GM12878 (cell line): ENCODE measurements around the gene HNRNPA2B1. TPM values are rescaled to one million over a fixed set of nuclear protein-coding genes. Genes with fewer than 3 reads are reported as not detected.

Source experiments
- ATAC-seq: fragments of 200-7000 bp; cut with Tn5 transposase; 3 replicates; pipeline ENCODE4 v1.9.1; 2020; ENCODE audit warnings: mild to moderate bottlenecking, moderate library complexity
- BruUV-seq: library from RNA; stranded (reverse); fragments of 400-500 nt; replicated peaks from 2 replicates; lab custom pipeline; 2021; lab: Mats Ljungman, UMichigan
- CTCF ChIA-PET: fragments of 300-600 bp; sonication (Branson Sonifier 250); formaldehyde crosslinking; extraction: SDS; loops from one replicate; lab custom pipeline; 2021; ENCODE audit warnings: inconsistent platforms; lab: Yijun Ruan, JAX
- POLR2A ChIA-PET: fragments of 350-600 bp; formaldehyde crosslinking; extraction: SDS; loops from one replicate; lab custom pipeline; 2021; ENCODE audit warnings: inconsistent platforms; lab: Charles Lee
- RAD21 ChIA-PET: fragments of 300-600 bp; sonication (Branson Sonifier 250); formaldehyde crosslinking; loops from one replicate; lab custom pipeline; 2023; ENCODE audit warnings: antibody characterized with exemption; ENCODE audit not compliant: unreplicated experiment; lab: Charles Lee
- SMC1A ChIA-PET: fragments of 300-600 bp; sonication (Branson Sonifier 250); formaldehyde crosslinking; loops from one replicate; lab custom pipeline; 2023; ENCODE audit not compliant: unreplicated experiment, uncharacterized antibody; lab: Charles Lee
- DNase-seq: peaks from one replicate; pipeline ENCODE4 v3.0.0-alpha.2; 2011; ENCODE audit warnings: low read depth, low spot score
- FAIRE-seq: peaks from 3 replicates; lab custom pipeline; 2011; peaks lifted over from hg19 to GRCh38; lab: Jason Lieb, UNC
- H2AFZ ChIP-seq: 2 replicates; pipeline ENCODE4 v1.6.0; 2011; ENCODE audit warnings: low read depth, low read length, control low read depth; ENCODE audit not compliant: control insufficient read depth
- H3K27ac ChIP-seq: 2 replicates; pipeline ENCODE4 v1.5.1; 2011; ENCODE audit warnings: control low read depth; ENCODE audit not compliant: control insufficient read depth, insufficient read depth
- H3K27me3 ChIP-seq, 2 experiments: replicated peaks in 1 of 2; 2 replicates each; pipeline versions ENCODE4 v1.6.0 to v1.6.1; 2011; ENCODE audit warnings: low read length in 1 of 2; ENCODE audit not compliant: control insufficient read depth in 2 of 2, insufficient read depth in 2 of 2
- H3K36me3 ChIP-seq, 2 experiments: 2 replicates each; pipeline ENCODE4 v1.5.1; 2011; ENCODE audit warnings: low read length in 1 of 2; ENCODE audit not compliant: control insufficient read depth in 2 of 2, insufficient read depth in 2 of 2
- H3K4me1 ChIP-seq: 2 replicates; pipeline ENCODE4 v1.6.1; 2011; ENCODE audit warnings: mild to moderate bottlenecking, low read length, moderate library complexity, mixed read lengths; ENCODE audit not compliant: control insufficient read depth, insufficient read depth
- H3K4me2 ChIP-seq: 2 replicates; pipeline ENCODE4 v1.6.0; 2011; ENCODE audit warnings: control low read depth; ENCODE audit not compliant: control insufficient read depth, insufficient read depth
- H3K4me3 ChIP-seq: fragments of 200-600 bp; sonication (generic); 2 replicates; pipeline ENCODE4 v1.5.1; 2016
- H3K79me2 ChIP-seq: 2 replicates; pipeline ENCODE4 v1.6.0; 2011; ENCODE audit warnings: low read length; ENCODE audit not compliant: control insufficient read depth, insufficient read depth
- H3K9ac ChIP-seq: 2 replicates; pipeline ENCODE4 v1.8.0; 2011; ENCODE audit warnings: low read length, control low read depth, mixed read lengths; ENCODE audit not compliant: control insufficient read depth, insufficient read depth
- H3K9me3 ChIP-seq: replicated peaks from 3 replicates; pipeline ENCODE4 v1.5.1; 2011; ENCODE audit warnings: mild to moderate bottlenecking, low read length; ENCODE audit not compliant: control insufficient read depth, insufficient read depth
- H4K20me1 ChIP-seq: 2 replicates; pipeline ENCODE4 v1.6.0; 2011; ENCODE audit not compliant: control insufficient read depth, insufficient read depth
- BMI1 ChIP-seq: fragments of 450-650 bp; IDR thresholded peaks from 2 replicates; pipeline ENCODE4 v1.6.1; 2016; ENCODE audit warnings: mild to moderate bottlenecking, moderate library complexity, borderline replicate concordance
- CBX3 ChIP-seq: fragments of 200-600 bp; sonication (generic); IDR thresholded peaks from 2 replicates; pipeline ENCODE4 v1.6.1; 2016; ENCODE audit warnings: low read depth, borderline replicate concordance
- CREB1 ChIP-seq: IDR thresholded peaks from 2 replicates; pipeline ENCODE4 v1.6.1; 2012; ENCODE audit warnings: low read depth, mild to moderate bottlenecking, inconsistent platforms
- MXI1 ChIP-seq: fragments of 150-350 bp; IDR thresholded peaks from 2 replicates; pipeline ENCODE4 v1.6.1; 2011; ENCODE audit warnings: low read depth, mild to moderate bottlenecking, inconsistent platforms, low read length, improper control_type of control experiment
- NFIC ChIP-seq: IDR thresholded peaks from 2 replicates; pipeline ENCODE4 v1.6.1; 2012; ENCODE audit warnings: low read depth, mild to moderate bottlenecking, inconsistent platforms, low read length, moderate library complexity
- SIX5 ChIP-seq: IDR thresholded peaks from 2 replicates; pipeline ENCODE4 v1.6.1; 2011; ENCODE audit warnings: mild to moderate bottlenecking, low read depth, low read length, moderate library complexity; ENCODE audit not compliant: severe bottlenecking
- TCF12 ChIP-seq: IDR thresholded peaks from 2 replicates; pipeline ENCODE4 v1.6.1; 2011; ENCODE audit warnings: low read depth, mild to moderate bottlenecking, low read length
- ZNF217 ChIP-seq: fragments of 450-650 bp; IDR thresholded peaks from 2 replicates; pipeline ENCODE4 v1.6.1; 2017; ENCODE audit warnings: antibody characterized with exemption, mild to moderate bottlenecking
- WGBS: methylation state at CpG from one replicate; pipeline ENCODE4 v1.1.6; 2016; ENCODE audit warnings: low lambda C conversion rate; ENCODE audit not compliant: insufficient replicate concordance, insufficient coverage; ENCODE audit errors: missing lambda C conversion rate; 5-methylcytosine and 5-hydroxymethylcytosine counted together
- in situ Hi-C: fragments of 300-500 bp; cut with MboI; formaldehyde crosslinking; loops from 9 replicates; pipeline ENCODE4 v1.14.3; 2018; ENCODE audit warnings: mixed read lengths
- intact Hi-C: fragments of 100-400 bp; cut with micrococcal nuclease; formaldehyde crosslinking; loops from one replicate; pipeline ENCODE4 v1.14.2; 2022; ENCODE audit not compliant: unreplicated experiment
- polyA plus RNA-seq, 11 experiments: library from polyadenylated mRNA; depleted of rRNA in 4 of 11; unstranded in 6 of 11; stranded (reverse) in 5 of 11; fragments of >200 nt; fragmentation: Nextera tagmentation in 4 of 11; fragmentation: Illumina TruSeq in 1 of 11; extraction: Ambion mirVana in 4 of 11; extraction: Trizol in 1 of 11; gene quantifications; 1 replicate in 1 of 11; 2 replicates in 10 of 11; pipeline versions ENCODE4 v1.2.1 to v1.2.3, GENCODE V29; 2011 to 2016; ENCODE audit warnings: inconsistent platforms in 2 of 11, missing spikeins in 2 of 11, low read depth in 1 of 11
- total RNA-seq, 4 experiments: library from RNA; depleted of rRNA in 3 of 4; stranded (reverse); fragments of >200 nt in 3 of 4; fragmentation: Illumina TruSeq in 1 of 4; extraction: Trizol in 1 of 4; gene quantifications; 2 replicates each; pipeline versions ENCODE4 v1.2.1 to v1.2.3, GENCODE V29; 2013 to 2021
- TF ChIP-seq, protein P1 (sequence below): IDR thresholded peaks from 2 replicates; pipeline ENCODE4 v1.6.1; 2011; ENCODE audit warnings: mild to moderate bottlenecking, low read depth, low read length, moderate library complexity; ENCODE audit not compliant: insufficient replicate concordance
- TF ChIP-seq, protein P2 (sequence below): fragments of 450-650 bp; formaldehyde crosslinking; IDR thresholded peaks from 2 replicates; pipeline ENCODE4 v1.4.0; 2022; ENCODE audit warnings: mild to moderate bottlenecking, moderate library complexity
- TF ChIP-seq, protein P3 (sequence below): fragments of 450-650 bp; formaldehyde crosslinking; IDR thresholded peaks from 2 replicates; pipeline ENCODE4 v1.4.0; 2020; ENCODE audit warnings: mild to moderate bottlenecking, moderate library complexity

Gene HNRNPA2B1
- total and polyA plus RNA-seq, 10 of the 15 experiments (the other 5 are each of a cell fraction or from before 2014, with no cell fraction given): 295 to 1,396 (median 932) TPM

DNA sequence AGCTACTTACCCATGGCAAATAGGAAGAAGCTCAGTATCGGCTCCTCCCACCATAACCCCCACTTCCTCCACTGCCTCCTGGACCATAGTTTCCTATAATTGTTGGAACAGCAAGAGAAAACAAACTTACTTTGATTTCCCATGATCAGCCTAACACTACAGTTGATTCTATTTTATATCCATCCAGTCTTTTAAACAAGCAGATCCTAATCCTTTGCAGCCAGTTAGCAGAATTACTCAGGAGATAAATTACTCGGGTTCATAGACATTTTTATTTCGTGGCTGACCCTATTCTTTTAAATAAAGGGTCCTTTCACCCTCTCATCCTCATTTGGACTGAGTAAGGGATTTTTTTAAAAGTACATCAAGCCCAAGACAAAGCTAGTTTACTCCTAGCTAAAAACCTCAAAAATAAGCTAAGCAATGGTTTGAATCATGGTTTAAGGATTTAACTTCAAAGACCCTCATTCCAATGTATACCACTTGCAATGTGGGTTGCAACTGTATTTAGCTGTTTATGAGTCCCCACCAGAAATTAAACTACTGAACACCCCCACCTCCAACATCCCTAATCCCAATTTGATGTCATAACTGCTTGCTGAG is 8.0 kb downstream of the HNRNPA2B1 start:
- intact Hi-C loops: loop anchor here (5.0 kb wide), 1 partner anchor 300 kb away; no protein-coding TSS in a partner anchor
- H3K79me2 ChIP-seq: peaks cover 75% of the 10 kb centered on the region
- peaks cover 29% of the 10 kb centered on the region for H3K4me1 ChIP-seq
- POLR2A ChIA-PET: interaction anchor here (0.5 to 12.7 kb wide), 13 partner anchors 9 to 103 kb away, joined by 3 to 206 read pairs (median 4); partner anchors contain the start of genes CBX3 and NFE2L3
- no peak overlapping the region for H3K27ac ChIP-seq
- FAIRE-seq: no peak
- no peak for ATAC-seq
- WGBS: 0% methylated on average over 3 of the region's 3 CpGs
- RAD21 ChIA-PET: interaction anchor here (0.9 to 12.7 kb wide), 15 partner anchors 9 to 300 kb away, joined by 3 to 164 read pairs (median 9); partner anchors contain the start of genes CBX3 and NFE2L3
- in situ Hi-C loops: loop anchor here (5.0 to 10.0 kb wide), 2 partner anchors 100 to 172 kb away; no protein-coding TSS in a partner anchor
- CTCF ChIA-PET: interaction anchor here (0.6 to 13.1 kb wide), 20 partner anchors 10 to 308 kb away, joined by 3 to 203 read pairs (median 6); partner anchors contain the start of genes CBX3 and NFE2L3
- H3K4me3 ChIP-seq: peak overlapping the region; percentile 11; the same call in 1 of the 2 replicates
- H3K4me2 ChIP-seq: peak overlapping the region; percentile 61
- SMC1A ChIA-PET: interaction anchor here (0.9 to 11.0 kb wide), 17 partner anchors 10 to 300 kb away, joined by 3 to 198 read pairs (median 8); partner anchors contain the start of gene NFE2L3
- peaks cover 8% of the 10 kb centered on the region for H4K20me1 ChIP-seq
- peaks cover 11 to 59% of the 10 kb centered on the region in 2 experiments for H3K36me3 ChIP-seq
- H3K9ac ChIP-seq: no peak overlapping the region
- no peaks in the 10 kb centered on the region for H3K9me3 ChIP-seq
- DNase-seq: no peak
- BruUV-seq: no TSS peak
- H2AFZ ChIP-seq: no peak overlapping the region
- H3K27me3 ChIP-seq: no peaks in the 10 kb centered on the region
- TF ChIP-seq, protein P1, sequence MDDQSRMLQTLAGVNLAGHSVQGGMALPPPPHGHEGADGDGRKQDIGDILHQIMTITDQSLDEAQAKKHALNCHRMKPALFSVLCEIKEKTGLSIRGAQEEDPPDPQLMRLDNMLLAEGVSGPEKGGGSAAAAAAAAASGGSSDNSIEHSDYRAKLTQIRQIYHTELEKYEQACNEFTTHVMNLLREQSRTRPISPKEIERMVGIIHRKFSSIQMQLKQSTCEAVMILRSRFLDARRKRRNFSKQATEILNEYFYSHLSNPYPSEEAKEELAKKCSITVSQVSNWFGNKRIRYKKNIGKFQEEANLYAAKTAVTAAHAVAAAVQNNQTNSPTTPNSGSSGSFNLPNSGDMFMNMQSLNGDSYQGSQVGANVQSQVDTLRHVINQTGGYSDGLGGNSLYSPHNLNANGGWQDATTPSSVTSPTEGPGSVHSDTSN: no peak
- TF ChIP-seq MXI1 (no peak; the same call in 1 of the 2 replicates), SIX5 (no peak), TCF12 (no peak), ZNF217 (no peak), NFIC (0 out of 2 replicates have a peak, but pooled peaks have one; percentile 15), CBX3 (no peak), BMI1 (peak; percentile 57), CREB1 (no peak)
- TF ChIP-seq, protein P2, sequence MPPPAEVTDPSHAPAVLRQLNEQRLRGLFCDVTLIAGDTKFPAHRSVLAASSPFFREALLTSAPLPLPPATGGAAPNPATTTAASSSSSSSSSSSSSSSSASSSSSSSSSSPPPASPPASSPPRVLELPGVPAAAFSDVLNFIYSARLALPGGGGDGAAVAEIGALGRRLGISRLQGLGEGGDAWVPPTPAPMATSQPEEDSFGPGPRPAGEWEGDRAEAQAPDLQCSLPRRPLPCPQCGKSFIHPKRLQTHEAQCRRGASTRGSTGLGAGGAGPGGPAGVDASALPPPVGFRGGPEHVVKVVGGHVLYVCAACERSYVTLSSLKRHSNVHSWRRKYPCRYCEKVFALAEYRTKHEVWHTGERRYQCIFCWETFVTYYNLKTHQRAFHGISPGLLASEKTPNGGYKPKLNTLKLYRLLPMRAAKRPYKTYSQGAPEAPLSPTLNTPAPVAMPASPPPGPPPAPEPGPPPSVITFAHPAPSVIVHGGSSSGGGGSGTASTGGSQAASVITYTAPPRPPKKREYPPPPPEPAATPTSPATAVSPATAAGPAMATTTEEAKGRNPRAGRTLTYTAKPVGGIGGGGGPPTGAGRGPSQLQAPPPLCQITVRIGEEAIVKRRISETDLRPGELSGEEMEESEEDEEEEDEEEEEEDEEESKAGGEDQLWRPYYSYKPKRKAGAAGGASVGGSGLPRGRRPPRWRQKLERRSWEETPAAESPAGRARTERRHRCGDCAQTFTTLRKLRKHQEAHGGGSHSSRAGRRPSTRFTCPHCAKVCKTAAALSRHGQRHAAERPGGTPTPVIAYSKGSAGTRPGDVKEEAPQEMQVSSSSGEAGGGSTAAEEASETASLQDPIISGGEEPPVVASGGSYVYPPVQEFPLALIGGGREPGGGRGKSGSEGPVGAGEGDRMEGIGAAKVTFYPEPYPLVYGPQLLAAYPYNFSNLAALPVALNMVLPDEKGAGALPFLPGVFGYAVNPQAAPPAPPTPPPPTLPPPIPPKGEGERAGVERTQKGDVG: 0 out of 2 replicates have a peak, but pooled peaks have one; percentile 7
- TF ChIP-seq, protein P3, sequence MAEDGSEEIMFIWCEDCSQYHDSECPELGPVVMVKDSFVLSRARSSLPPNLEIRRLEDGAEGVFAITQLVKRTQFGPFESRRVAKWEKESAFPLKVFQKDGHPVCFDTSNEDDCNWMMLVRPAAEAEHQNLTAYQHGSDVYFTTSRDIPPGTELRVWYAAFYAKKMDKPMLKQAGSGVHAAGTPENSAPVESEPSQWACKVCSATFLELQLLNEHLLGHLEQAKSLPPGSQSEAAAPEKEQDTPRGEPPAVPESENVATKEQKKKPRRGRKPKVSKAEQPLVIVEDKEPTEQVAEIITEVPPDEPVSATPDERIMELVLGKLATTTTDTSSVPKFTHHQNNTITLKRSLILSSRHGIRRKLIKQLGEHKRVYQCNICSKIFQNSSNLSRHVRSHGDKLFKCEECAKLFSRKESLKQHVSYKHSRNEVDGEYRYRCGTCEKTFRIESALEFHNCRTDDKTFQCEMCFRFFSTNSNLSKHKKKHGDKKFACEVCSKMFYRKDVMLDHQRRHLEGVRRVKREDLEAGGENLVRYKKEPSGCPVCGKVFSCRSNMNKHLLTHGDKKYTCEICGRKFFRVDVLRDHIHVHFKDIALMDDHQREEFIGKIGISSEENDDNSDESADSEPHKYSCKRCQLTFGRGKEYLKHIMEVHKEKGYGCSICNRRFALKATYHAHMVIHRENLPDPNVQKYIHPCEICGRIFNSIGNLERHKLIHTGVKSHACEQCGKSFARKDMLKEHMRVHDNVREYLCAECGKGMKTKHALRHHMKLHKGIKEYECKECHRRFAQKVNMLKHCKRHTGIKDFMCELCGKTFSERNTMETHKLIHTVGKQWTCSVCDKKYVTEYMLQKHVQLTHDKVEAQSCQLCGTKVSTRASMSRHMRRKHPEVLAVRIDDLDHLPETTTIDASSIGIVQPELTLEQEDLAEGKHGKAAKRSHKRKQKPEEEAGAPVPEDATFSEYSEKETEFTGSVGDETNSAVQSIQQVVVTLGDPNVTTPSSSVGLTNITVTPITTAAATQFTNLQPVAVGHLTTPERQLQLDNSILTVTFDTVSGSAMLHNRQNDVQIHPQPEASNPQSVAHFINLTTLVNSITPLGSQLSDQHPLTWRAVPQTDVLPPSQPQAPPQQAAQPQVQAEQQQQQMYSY: 0 out of 2 replicates have a peak, but pooled peaks have one; percentile 16
